Astrocyte (in vitro differentiated cells and primary cell): ENCODE data around the gene WASHC3.

Experiments
- EZH2 ChIP-seq: IDR thresholded peaks from 2 replicates; pipeline ENCODE4 v1.6.1; 2012; ENCODE audit warnings: mild to moderate bottlenecking, low read length, inconsistent platforms; ENCODE audit not compliant: insufficient read depth
- TF ChIP-seq, protein P1 (sequence below): IDR thresholded peaks from 2 replicates; pipeline ENCODE4 v1.5.1; 2011; ENCODE audit warnings: low read depth, mild to moderate bottlenecking, inconsistent platforms, low read length, moderate library complexity; ENCODE audit not compliant: insufficient read depth

DNA sequence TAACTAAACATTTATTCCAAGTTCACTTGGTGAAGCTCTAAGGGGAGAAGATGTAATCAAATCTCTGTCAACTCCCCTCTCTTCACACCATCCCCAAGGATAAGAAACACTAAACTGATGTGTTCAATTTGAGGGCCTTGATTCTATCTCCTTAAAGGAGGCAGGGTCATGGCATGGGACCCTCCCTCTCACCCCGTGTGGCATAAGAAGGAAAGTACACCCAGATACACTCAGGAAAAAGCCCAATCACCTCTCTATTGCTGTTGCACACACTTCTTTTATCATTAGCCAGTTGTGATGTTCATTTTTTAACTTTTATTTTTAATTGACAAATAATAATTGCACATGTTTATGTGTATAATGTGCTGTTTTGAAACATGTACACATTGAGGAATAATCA lies 35.1 kb downstream of the WASHC3 start:
- TF ChIP-seq, protein P1, sequence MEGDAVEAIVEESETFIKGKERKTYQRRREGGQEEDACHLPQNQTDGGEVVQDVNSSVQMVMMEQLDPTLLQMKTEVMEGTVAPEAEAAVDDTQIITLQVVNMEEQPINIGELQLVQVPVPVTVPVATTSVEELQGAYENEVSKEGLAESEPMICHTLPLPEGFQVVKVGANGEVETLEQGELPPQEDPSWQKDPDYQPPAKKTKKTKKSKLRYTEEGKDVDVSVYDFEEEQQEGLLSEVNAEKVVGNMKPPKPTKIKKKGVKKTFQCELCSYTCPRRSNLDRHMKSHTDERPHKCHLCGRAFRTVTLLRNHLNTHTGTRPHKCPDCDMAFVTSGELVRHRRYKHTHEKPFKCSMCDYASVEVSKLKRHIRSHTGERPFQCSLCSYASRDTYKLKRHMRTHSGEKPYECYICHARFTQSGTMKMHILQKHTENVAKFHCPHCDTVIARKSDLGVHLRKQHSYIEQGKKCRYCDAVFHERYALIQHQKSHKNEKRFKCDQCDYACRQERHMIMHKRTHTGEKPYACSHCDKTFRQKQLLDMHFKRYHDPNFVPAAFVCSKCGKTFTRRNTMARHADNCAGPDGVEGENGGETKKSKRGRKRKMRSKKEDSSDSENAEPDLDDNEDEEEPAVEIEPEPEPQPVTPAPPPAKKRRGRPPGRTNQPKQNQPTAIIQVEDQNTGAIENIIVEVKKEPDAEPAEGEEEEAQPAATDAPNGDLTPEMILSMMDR, result no peak
- no peak for TF ChIP-seq EZH2
